CD4-positive, alpha-beta T cell (primary cell): ENCODE data around the gene EIF4A3. TPM values are rescaled to one million over a fixed set of nuclear protein-coding genes. Genes with fewer than 3 reads are reported as not detected.

Experiments used
- ATAC-seq: fragments of 200-7000 bp; cut with Tn5 transposase; one replicate; pipeline ENCODE4 v1.10.0; 2022; ENCODE audit warnings: mild to moderate bottlenecking; ENCODE audit not compliant: poor library complexity
- CTCF ChIA-PET: fragments of 350-600 bp; sonication (Branson Sonifier 250); formaldehyde crosslinking; loops from one replicate; lab custom pipeline; 2021; ENCODE audit warnings: antibody characterized with exemption, inconsistent platforms; lab: Charles Lee
- POLR2A ChIA-PET: fragments of 350-600 bp; sonication (Branson Sonifier 250); formaldehyde crosslinking; loops from one replicate; lab custom pipeline; 2021; ENCODE audit warnings: antibody characterized with exemption, inconsistent platforms; lab: Charles Lee
- DNase-seq, 14 experiments: peaks; one replicate each; pipeline ENCODE4 v3.0.0-alpha.2; 2013 to 2020; ENCODE audit warnings: mixed read lengths in 2 of 14
- H3K27ac ChIP-seq, 2 donors: one replicate each; pipeline versions ENCODE4 v1.5.1 to v1.7.0; 2013; ENCODE audit warnings: low read length in 2 of 2, low read depth in 1 of 2, mild to moderate bottlenecking in 1 of 2
- H3K27me3 ChIP-seq, 2 experiments: 1 replicate in 1 of 2; 2 replicates in 1 of 2; pipeline versions ENCODE4 v1.6.1 to v1.7.0; 2013; ENCODE audit warnings: low read length in 2 of 2, control low read depth in 1 of 2, mild to moderate bottlenecking in 1 of 2, moderate library complexity in 1 of 2; ENCODE audit not compliant: insufficient read depth in 2 of 2, control insufficient read depth in 1 of 2
- H3K36me3 ChIP-seq: one replicate; pipeline ENCODE4 v1.6.1; 2013; ENCODE audit warnings: low read length, control low read depth; ENCODE audit not compliant: insufficient read depth
- H3K4me1 ChIP-seq: one replicate; pipeline ENCODE4 v1.6.1; 2013; ENCODE audit warnings: low read length, control low read depth; ENCODE audit not compliant: insufficient read depth
- H3K4me3 ChIP-seq: one replicate; pipeline ENCODE4 v1.5.1; 2013; ENCODE audit warnings: mild to moderate bottlenecking, low read length, moderate library complexity
- H3K9me3 ChIP-seq, 2 experiments: 1 replicate in 1 of 2; 2 replicates in 1 of 2; pipeline versions ENCODE4 v1.6.1 to v1.7.0; 2013; ENCODE audit warnings: low read length in 2 of 2, mild to moderate bottlenecking in 2 of 2, control low read depth in 1 of 2, moderate library complexity in 1 of 2; ENCODE audit not compliant: control insufficient read depth in 1 of 2, insufficient read depth in 1 of 2
- H3K27ac Mint-ChIP-seq: one replicate; pipeline ENCODE4 v1.8.0; 2020; ENCODE audit warnings: mixed read lengths
- H3K27me3 Mint-ChIP-seq: one replicate; pipeline ENCODE4 v1.8.0; 2021; ENCODE audit warnings: mixed read lengths
- H3K36me3 Mint-ChIP-seq: one replicate; pipeline ENCODE4 v1.8.0; 2021; ENCODE audit warnings: low read depth, mixed read lengths
- H3K4me1 Mint-ChIP-seq: one replicate; pipeline ENCODE4 v1.8.0; 2021; ENCODE audit warnings: low read depth, mixed read lengths
- H3K4me3 Mint-ChIP-seq: one replicate; pipeline ENCODE4 v1.8.0; 2020; ENCODE audit warnings: mild to moderate bottlenecking, mixed read lengths
- H3K9me3 Mint-ChIP-seq: one replicate; pipeline ENCODE4 v1.8.0; 2020; ENCODE audit warnings: mixed read lengths
- intact Hi-C, 2 experiments: fragments of 100-400 bp; cut with DNase I in 1 of 2; cut with micrococcal nuclease in 1 of 2; formaldehyde crosslinking; loops; one replicate each; pipeline versions ENCODE4 v1.15.1 to v1.9.0; 2023 to 2025; cut with DNase I, micrococcal nuclease
- total RNA-seq, 174 experiments: library from RNA in 2 of 174; stranded (reverse) in 2 of 174; gene quantifications; one replicate each; pipeline ENCODE4 v1.2.3 and lab custom pipeline; 2021 to 2026
- TF ChIP-seq, protein P1 (sequence below): fragments of 200-600 bp; IDR thresholded peaks from one replicate; pipeline ENCODE4 v1.8.0; 2022; ENCODE audit warnings: antibody characterized with exemption, mild to moderate bottlenecking

The EIF4A3 gene
- total RNA-seq, 2 experiments from 2014 or later = 79.6 to 79.7 TPM

- TF ChIP-seq, protein P1, sequence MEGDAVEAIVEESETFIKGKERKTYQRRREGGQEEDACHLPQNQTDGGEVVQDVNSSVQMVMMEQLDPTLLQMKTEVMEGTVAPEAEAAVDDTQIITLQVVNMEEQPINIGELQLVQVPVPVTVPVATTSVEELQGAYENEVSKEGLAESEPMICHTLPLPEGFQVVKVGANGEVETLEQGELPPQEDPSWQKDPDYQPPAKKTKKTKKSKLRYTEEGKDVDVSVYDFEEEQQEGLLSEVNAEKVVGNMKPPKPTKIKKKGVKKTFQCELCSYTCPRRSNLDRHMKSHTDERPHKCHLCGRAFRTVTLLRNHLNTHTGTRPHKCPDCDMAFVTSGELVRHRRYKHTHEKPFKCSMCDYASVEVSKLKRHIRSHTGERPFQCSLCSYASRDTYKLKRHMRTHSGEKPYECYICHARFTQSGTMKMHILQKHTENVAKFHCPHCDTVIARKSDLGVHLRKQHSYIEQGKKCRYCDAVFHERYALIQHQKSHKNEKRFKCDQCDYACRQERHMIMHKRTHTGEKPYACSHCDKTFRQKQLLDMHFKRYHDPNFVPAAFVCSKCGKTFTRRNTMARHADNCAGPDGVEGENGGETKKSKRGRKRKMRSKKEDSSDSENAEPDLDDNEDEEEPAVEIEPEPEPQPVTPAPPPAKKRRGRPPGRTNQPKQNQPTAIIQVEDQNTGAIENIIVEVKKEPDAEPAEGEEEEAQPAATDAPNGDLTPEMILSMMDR = no peak
- no peaks in the 10 kb centered on the region for H3K27me3 Mint-ChIP-seq
- Histone ChIP-seq H3K9me3 (no peaks in the 10 kb centered on the region), H3K4me3 (no peak overlapping the region), H3K36me3 (no peaks in the 10 kb centered on the region), H3K27ac (no peak overlapping the region), H3K27me3 (no peaks in the 10 kb centered on the region), H3K4me1 (no peaks in the 10 kb centered on the region)
- no peak overlapping the region for H3K4me3 Mint-ChIP-seq
- no peak for ATAC-seq
- H3K36me3 Mint-ChIP-seq = no peaks in the 10 kb centered on the region
- H3K9me3 Mint-ChIP-seq = no peaks in the 10 kb centered on the region
- intact Hi-C loops = no loop called here
- CTCF ChIA-PET = no interaction called here
- no peak for DNase-seq
- POLR2A ChIA-PET = no interaction called here
- H3K27ac Mint-ChIP-seq = no peak overlapping the region
- H3K4me1 Mint-ChIP-seq = no peaks in the 10 kb centered on the region
Measured at GRCh38 chr17:80181431-80181830, 34.5 kb upstream of the EIF4A3 start.

DNA sequence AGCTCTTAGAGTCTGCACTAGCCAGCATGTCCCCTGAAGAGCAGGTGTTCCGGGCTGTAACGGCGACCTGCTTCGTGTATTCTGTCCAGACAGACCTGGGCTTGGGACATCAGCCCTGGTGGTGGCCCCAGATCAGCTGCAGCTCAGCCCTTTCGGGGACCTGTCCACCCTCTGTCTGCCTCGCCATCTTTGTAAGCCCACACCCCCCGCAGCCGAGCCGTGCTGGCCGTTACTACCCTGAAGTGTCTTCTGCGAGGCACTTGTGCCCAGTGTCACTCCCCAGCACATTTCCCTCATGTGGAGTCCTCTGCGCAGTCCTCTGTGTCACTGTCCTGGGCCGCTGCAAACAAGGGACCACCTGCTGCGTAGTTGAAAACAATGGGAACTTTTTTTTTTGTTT is 33.3 kb upstream of the EIF4A3 start:
- H3K27me3 Mint-ChIP-seq = no peaks in the 10 kb centered on the region
- no peaks in the 10 kb centered on the region for H3K27me3 ChIP-seq
- H3K4me1 Mint-ChIP-seq = no peaks in the 10 kb centered on the region
- intact Hi-C loops = no loop called here
- no peak for ATAC-seq
- no peak overlapping the region for H3K27ac ChIP-seq
- no peaks in the 10 kb centered on the region for H3K36me3 ChIP-seq
- TF ChIP-seq, protein P1 = no peak
- H3K4me3 Mint-ChIP-seq = no peak overlapping the region
- no peaks in the 10 kb centered on the region for H3K9me3 ChIP-seq
- H3K36me3 Mint-ChIP-seq = no peaks in the 10 kb centered on the region
- H3K27ac Mint-ChIP-seq = no peak overlapping the region
- CTCF ChIA-PET = no interaction called here
- no peaks in the 10 kb centered on the region for H3K4me1 ChIP-seq
- no peaks in the 10 kb centered on the region for H3K9me3 Mint-ChIP-seq
- DNase-seq = no peak
- POLR2A ChIA-PET = no interaction called here
- H3K4me3 ChIP-seq = no peak overlapping the region

DNA sequence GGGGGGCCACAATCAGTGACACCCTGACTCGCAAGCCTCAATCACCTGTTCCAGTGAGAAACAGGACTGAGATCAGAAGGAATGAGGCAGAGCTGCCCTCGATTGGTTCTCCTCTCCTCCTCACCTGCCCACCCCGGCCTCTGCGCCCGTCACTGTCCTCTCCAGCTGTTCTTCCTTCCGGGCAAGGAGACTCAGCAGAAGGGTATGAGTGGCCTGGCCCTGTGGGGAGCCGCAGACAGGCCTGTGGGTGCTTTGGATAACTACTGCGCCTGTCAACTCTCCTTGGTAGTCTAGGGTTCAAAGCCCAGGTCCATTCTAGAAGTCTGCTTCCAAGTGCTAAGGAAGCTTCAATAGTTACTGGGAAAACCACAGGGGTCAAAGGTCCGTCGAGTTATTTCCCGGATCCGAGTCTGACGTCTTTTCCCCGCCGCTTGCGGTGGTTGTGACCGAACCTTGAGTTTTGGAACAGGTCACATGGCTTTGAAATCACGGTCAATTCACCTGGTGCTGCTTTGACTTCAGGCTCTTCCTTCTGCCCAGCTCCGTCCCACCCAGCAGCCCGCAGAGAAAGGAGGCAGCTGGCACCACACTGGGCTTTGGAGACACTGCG is 31.2 kb upstream of the EIF4A3 start:
- ATAC-seq (no peak), DNase-seq (no peak)
- H3K36me3 Mint-ChIP-seq = no peaks in the 10 kb centered on the region
- H3K36me3 ChIP-seq = no peaks in the 10 kb centered on the region
- H3K27ac ChIP-seq = no peak overlapping the region
- no peak overlapping the region for H3K4me3 ChIP-seq
- POLR2A ChIA-PET = no interaction called here
- H3K9me3 ChIP-seq = no peaks in the 10 kb centered on the region
- H3K27me3 Mint-ChIP-seq = no peaks in the 10 kb centered on the region
- TF ChIP-seq, protein P1 = no peak
- H3K9me3 Mint-ChIP-seq = no peaks in the 10 kb centered on the region
- H3K4me3 Mint-ChIP-seq = no peak overlapping the region
- H3K4me1 ChIP-seq = no peaks in the 10 kb centered on the region
- no peaks in the 10 kb centered on the region for H3K27me3 ChIP-seq
- CTCF ChIA-PET = no interaction called here
- intact Hi-C loops = no loop called here
- no peak overlapping the region for H3K27ac Mint-ChIP-seq
- H3K4me1 Mint-ChIP-seq = no peaks in the 10 kb centered on the region
